HG03045 (cell line): ENCODE results near the gene TM4SF1.
"Not testable (repeated sequence)": the region's sequence is repeated elsewhere in the genome, so short reads cannot be mapped to it uniquely, and the experiment has no call there.

ENCODE experiments used
- ATAC-seq: cut with Tn5 transposase; IDR thresholded peaks from one replicate; pipeline ENCODE4 v1.9.1; 2021; ENCODE audit warnings: mild to moderate bottlenecking, moderate library complexity; ENCODE audit not compliant: unreplicated experiment

TM4SF1 gene

GRCh38 chr3:149395107-149396089 is 17.9 kb upstream of the TM4SF1 start:
- no peak for ATAC-seq

GRCh38 chr3:149393345-149394160 is 16.1 kb upstream of the TM4SF1 start:
- ATAC-seq = peak; percentile 59

GRCh38 chr3:149391960-149392359 is 14.5 kb upstream of the TM4SF1 start:
- ATAC-seq = no peak

GRCh38 chr3:149390772-149391212 is 13.3 kb upstream of the TM4SF1 start:
- ATAC-seq = no peak

GRCh38 chr3:149390294-149390693 is 12.8 kb upstream of the TM4SF1 start:
- no peak for ATAC-seq

GRCh38 chr3:149388531-149389417 is 11.3 kb upstream of the TM4SF1 start:
- ATAC-seq = no peak

GRCh38 chr3:149388001-149388440 is 10.6 kb upstream of the TM4SF1 start:
- ATAC-seq = no peak

GRCh38 chr3:149386299-149386606 is 8.8 kb upstream of the TM4SF1 start:
- ATAC-seq = no peak

- no peak for ATAC-seq
Observed at GRCh38 chr3:149385617-149386298, 8.3 kb upstream of the TM4SF1 start.

GRCh38 chr3:149384911-149385321 is 7.5 kb upstream of the TM4SF1 start:
- ATAC-seq = no peak

- ATAC-seq = no peak
Observed at GRCh38 chr3:149384167-149384566, 6.7 kb upstream of the TM4SF1 start.

GRCh38 chr3:149383703-149384102 is 6.3 kb upstream of the TM4SF1 start:
- ATAC-seq = no peak

- no peak for ATAC-seq
Observed at GRCh38 chr3:149382518-149382917, 5.1 kb upstream of the TM4SF1 start.

- no peak for ATAC-seq
Observed at GRCh38 chr3:149382101-149382467, 4.6 kb upstream of the TM4SF1 start.

GRCh38 chr3:149381173-149382100 is 4.0 kb upstream of the TM4SF1 start:
- ATAC-seq = no peak

- not testable (repeated sequence) for ATAC-seq
Observed at GRCh38 chr3:149380220-149380619, 2.8 kb upstream of the TM4SF1 start.

GRCh38 chr3:149378478-149379309 is 1.2 kb upstream of the TM4SF1 start:
- no peak for ATAC-seq

- ATAC-seq = no peak
Observed at GRCh38 chr3:149376718-149377407, 586 bp downstream of the TM4SF1 start.
